ENCODE results near the gene INVS. TPM values are rescaled to one million over a fixed set of nuclear protein-coding genes. Genes with fewer than 3 reads are reported as not detected.
A peak's percentile ranks its signal among the peaks of the same experiment; 100 is the strongest.

Gene INVS
- total and polyA plus RNA-seq, 2 donors: 7.4 to 59.3 TPM

DNA sequence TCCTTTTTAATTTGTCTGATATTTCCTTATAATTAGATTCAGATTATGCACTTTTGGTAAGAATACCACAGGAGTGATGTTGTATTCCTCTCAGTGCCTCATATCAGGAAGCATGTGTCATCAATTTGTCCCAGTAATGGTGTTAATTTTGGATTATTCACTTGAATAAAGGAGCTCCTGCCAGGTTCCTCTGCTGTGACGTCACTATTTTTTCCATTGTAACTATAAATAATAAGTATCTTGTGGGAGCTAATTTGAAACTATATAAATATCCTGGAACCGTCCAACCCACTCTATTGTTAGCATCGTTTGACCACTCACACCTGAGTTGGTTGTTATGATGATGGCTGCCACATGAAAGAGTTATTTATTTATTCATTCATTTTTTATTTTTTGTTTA, 107.9 kb downstream of the INVS start:
- no peaks in the 10 kb centered on the region for H3K4me1 ChIP-seq (ENCODE audit: insufficient read depth)
- 73% methylated on average over 3 of the region's 3 CpGs for WGBS
- H3K27ac ChIP-seq (ENCODE audit: low read depth): no peak overlapping the region
- no peak for DNase-seq (ENCODE audit: extremely low spot score)
- no peaks in the 10 kb centered on the region for H3K36me3 ChIP-seq (ENCODE audit: insufficient read depth)
- H3K4me3 ChIP-seq (ENCODE audit: low read depth, low read length): no peak overlapping the region

DNA sequence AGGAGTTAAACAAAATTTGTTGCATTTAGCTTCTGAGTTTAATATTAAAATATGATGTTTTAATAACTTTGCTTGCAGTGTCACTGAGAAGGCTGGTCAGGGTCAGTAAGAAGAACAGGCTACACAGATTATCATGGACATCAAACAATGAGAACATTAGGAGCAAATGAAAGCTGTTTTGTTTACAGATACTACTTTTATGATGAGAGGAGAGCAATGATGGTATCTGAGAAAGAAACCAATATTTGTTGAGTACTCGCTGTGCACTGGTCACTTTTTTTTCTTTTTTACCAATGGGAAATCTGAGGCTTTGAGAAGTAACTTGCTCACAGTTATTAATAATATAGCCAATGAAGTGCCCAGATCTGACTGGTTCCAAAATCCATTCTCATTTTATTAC, 109.6 kb downstream of the INVS start:
- 97% methylated on average over 1 of the region's 1 CpG for WGBS
- no peak for DNase-seq (ENCODE audit: extremely low spot score)
- Histone ChIP-seq H3K36me3 (ENCODE audit: insufficient read depth) (no peaks in the 10 kb centered on the region), H3K4me1 (ENCODE audit: insufficient read depth) (no peaks in the 10 kb centered on the region), H3K27ac (ENCODE audit: low read depth) (no peak overlapping the region), H3K4me3 (ENCODE audit: low read depth, low read length) (no peak overlapping the region)

DNA sequence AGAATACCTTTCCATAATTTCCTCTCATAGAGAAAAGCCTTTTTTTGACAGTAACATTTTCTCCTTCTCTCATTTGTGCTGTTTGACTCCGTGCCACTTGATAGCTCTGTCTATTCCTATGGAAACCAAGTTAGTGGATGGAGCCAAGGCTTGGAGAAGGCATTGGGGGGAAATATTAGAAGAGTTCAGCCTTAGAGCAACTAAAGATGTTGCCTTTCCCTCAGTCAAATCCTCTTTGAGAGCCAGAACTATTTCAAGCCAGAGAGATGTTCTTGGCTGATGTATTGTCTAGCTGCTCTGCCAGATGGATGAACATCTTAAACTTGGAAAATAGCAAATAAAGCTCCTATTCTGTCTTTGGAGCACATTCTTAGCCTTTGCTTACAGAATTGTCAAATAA, 112.4 kb downstream of the INVS start:
- Histone ChIP-seq H3K36me3 (ENCODE audit: insufficient read depth) (no peaks in the 10 kb centered on the region), H3K27ac (ENCODE audit: low read depth) (no peak overlapping the region), H3K4me1 (ENCODE audit: insufficient read depth) (no peaks in the 10 kb centered on the region), H3K4me3 (ENCODE audit: low read depth, low read length) (no peak overlapping the region)
- WGBS: 47% methylated on average over 1 of the region's 1 CpG
- peak; percentile 48 for DNase-seq (ENCODE audit: extremely low spot score)

DNA sequence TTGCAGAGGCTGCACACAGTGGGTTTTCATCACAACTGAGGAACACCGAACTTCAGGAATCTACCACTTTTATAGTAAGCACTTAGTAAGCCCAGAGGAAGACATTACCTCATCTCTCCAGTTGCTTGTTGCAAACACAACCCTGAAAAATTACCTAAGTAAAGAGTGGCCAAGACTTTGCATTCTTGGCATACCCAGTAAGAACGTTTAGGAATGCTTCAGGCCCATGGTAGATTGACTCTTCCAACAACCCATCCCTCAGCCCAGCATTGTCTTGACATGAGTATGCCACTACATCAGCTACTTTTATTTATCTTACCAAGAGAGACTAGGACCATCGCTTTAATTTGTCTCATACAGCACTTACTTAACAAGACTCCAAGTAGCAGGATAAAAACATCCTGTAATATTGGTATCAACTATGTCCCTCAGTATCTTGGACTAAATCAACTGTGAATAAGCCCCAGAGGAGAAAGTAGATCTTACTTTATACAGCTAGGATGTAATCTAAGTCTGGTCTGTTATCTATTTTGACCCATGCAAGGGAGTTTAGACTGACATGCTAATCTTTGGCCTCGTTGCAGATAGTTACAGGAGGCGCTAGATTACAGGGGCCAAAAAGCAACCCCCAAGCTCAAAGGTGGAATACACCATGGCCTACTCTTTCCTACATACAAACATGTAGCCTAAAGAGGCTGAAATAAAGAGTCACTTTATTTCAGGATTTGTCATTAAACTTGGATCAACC, 114.9 kb downstream of the INVS start:
- Histone ChIP-seq H3K36me3 (ENCODE audit: insufficient read depth) (no peaks in the 10 kb centered on the region), H3K4me1 (ENCODE audit: insufficient read depth) (no peaks in the 10 kb centered on the region), H3K4me3 (ENCODE audit: low read depth, low read length) (no peak overlapping the region), H3K27ac (ENCODE audit: low read depth) (no peak overlapping the region)
- 71% methylated on average over 5 of the region's 5 CpGs for WGBS
- DNase-seq (ENCODE audit: extremely low spot score): no peak

DNA sequence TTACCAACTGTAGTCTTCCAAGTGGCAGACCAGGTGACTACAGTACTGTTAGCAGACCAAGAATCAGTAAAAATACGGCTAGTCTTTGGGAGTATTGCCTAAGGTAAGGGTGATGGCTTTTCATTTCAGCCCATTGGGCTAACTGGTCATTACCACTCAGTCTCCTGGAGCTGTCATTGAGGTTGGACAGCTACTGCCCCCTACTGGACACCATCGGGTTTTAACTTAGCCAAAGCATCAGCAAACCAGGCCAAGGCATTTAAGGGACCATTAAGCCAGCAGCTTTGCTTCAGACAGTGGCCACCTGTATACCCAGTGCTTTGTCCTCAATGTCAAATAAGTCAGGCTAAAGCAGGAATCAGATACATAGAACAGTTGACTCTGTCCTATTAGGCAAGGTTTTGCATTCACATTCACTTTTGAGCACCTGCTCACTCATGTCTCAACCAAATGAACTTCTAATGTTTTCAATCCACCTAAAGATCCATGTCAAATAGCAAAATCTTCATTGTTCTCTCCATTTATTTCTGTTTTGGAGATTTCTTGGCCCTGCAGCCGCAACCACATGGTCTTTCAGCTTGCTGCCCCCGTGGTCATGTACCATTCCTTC, 117.2 kb downstream of the INVS start:
- DNase-seq (ENCODE audit: extremely low spot score): no peak
- Histone ChIP-seq H3K27ac (ENCODE audit: low read depth) (no peak overlapping the region), H3K4me3 (ENCODE audit: low read depth, low read length) (no peak overlapping the region), H3K36me3 (ENCODE audit: insufficient read depth) (no peaks in the 10 kb centered on the region), H3K4me1 (ENCODE audit: insufficient read depth) (no peaks in the 10 kb centered on the region)
- WGBS: 72% methylated on average over 4 of the region's 4 CpGs

DNA sequence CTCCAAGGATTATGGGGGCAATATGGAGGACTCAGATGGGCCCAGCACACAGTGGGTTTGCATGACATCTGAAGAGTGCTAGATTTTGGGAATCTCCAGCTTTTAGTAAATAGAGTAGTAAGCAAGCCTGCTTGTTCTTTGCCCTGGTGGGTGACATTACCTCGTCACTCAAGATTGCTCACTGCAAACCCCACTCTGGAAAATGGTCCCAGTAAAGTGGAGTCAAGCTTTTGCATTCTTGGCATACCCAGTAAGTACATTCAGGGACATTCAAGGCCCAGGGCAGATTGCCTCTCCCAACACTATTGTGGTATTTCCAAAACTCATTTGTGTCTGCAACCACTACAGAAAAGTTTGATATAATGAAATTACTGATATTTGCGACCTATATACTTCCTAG, 118.5 kb downstream of the INVS start:
- Histone ChIP-seq H3K4me1 (ENCODE audit: insufficient read depth) (no peaks in the 10 kb centered on the region), H3K27ac (ENCODE audit: low read depth) (no peak overlapping the region), H3K4me3 (ENCODE audit: low read depth, low read length) (no peak overlapping the region), H3K36me3 (ENCODE audit: insufficient read depth) (no peaks in the 10 kb centered on the region)
- WGBS: 96% methylated on average over 2 of the region's 2 CpGs
- no peak for DNase-seq (ENCODE audit: extremely low spot score)

DNA sequence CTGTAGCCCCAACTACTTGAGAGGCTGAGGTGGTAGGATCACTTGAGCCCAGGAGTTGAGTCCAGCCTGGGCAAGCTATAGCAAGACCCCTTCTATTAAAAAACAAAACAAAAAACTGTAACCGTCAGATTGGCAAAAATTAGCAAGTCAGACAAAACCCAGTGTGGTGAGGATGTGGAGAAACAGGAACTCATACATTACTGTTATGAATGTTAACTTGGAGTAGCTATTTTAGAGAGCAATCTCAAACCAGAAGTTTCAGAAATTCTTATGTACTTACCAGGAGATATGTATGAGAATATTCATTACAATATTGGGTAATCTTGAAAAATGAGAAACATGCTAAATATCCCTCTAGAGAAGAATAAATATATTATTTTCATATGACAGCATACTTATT, 120.3 kb downstream of the INVS start:
- 84% methylated on average over 1 of the region's 1 CpG for WGBS
- Histone ChIP-seq H3K36me3 (ENCODE audit: insufficient read depth) (no peaks in the 10 kb centered on the region), H3K4me1 (ENCODE audit: insufficient read depth) (no peaks in the 10 kb centered on the region), H3K27ac (ENCODE audit: low read depth) (no peak overlapping the region), H3K4me3 (ENCODE audit: low read depth, low read length) (no peak overlapping the region)
- no peak for DNase-seq (ENCODE audit: extremely low spot score)

DNA sequence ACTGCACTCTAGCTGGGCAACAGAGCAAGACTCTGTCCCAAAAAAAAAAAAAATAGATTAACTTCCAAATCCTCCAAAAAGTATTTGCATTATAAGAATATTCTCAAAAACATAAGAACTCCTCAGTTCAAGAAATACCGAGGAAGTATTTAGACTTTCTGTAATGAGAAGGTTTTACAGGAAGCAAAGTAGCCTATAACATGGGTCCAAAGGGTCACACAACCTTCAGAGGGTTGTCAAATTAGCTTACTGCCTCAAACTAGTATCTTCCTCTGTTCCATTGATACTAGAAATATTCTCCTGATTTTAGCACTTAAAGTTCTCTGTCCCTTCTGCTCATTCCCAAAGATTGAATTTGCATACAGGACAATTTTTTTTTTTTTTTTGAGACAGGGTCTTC, 121.9 kb downstream of the INVS start:
- H3K36me3 ChIP-seq (ENCODE audit: insufficient read depth): no peaks in the 10 kb centered on the region
- DNase-seq (ENCODE audit: extremely low spot score): no peak
- H3K4me3 ChIP-seq (ENCODE audit: low read depth, low read length): no peak overlapping the region
- H3K4me1 ChIP-seq (ENCODE audit: insufficient read depth): no peaks in the 10 kb centered on the region
- no peak overlapping the region for H3K27ac ChIP-seq (ENCODE audit: low read depth)
- WGBS: 85% methylated on average over 1 of the region's 1 CpG

DNA sequence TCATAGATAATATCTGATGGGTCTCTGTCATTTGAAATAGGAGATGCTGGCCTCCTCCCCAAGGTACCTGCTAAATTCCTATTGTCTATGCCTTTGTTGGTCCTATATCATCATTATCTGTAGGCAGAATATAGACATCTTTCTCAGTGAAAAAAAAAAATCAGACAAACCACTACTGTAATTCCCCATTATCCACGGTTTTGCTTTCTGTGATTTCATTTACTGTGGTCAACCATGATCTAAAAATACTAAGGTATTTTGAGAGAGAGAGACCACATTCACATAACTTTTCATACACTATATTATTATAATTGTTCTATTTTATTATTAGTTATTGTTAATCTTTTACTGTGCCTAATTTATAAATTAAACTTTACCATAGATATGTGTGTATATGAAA, 122.5 kb downstream of the INVS start:
- DNase-seq (ENCODE audit: extremely low spot score): no peak
- 69% methylated on average over 1 of the region's 1 CpG for WGBS
- no peaks in the 10 kb centered on the region for H3K36me3 ChIP-seq (ENCODE audit: insufficient read depth)

DNA sequence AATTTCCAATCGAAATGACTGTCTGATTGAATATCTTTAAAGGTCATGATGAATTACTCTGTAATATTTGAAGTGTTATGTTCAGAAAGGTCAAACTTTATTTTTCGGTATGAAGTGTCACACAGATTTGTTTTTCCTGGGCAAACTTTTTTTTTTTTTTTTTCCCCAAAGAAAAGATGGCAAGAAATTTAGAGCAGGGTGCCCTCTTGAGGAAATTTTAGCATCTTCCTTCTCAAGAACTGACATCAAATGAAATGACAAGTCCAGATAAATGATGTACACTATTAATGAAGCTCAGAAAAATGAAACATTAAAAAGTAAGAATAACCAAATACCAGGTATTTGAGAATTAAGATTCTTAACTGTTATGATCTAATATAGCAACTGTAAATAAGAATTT, 123.6 kb downstream of the INVS start:
- Histone ChIP-seq H3K36me3 (ENCODE audit: insufficient read depth) (no peaks in the 10 kb centered on the region), H3K4me3 (ENCODE audit: low read depth, low read length) (no peak overlapping the region), H3K27ac (ENCODE audit: low read depth) (no peak overlapping the region), H3K4me1 (ENCODE audit: insufficient read depth) (no peaks in the 10 kb centered on the region)
- WGBS: 8% methylated on average over 2 of the region's 2 CpGs
- no peak for DNase-seq (ENCODE audit: extremely low spot score)

More for the DNA sequence above, 122.5 kb downstream of the INVS start:
- Histone ChIP-seq H3K4me1 (ENCODE audit: insufficient read depth) (no peaks in the 10 kb centered on the region), H3K27ac (ENCODE audit: low read depth) (no peak overlapping the region), H3K4me3 (ENCODE audit: low read depth, low read length) (no peak overlapping the region)

DNA sequence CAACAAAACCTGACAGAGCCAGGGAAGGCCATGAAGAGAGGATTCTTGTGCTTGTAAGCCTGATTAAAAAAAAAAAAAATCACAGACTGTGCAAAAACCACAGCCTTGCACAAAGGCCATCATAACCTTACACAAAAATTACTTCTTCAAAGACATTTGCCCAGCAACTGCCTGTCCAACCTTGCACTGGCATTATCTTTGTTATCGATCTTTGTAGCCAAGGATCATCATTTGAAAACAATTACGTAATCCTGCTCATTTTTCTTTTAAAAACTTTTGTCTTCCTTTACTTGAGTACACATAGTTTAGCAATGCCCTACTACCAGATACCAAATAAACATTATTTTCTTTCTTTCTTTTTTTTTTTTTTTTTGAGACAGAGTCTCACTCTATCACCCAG, 128.6 kb downstream of the INVS start:
- no peak overlapping the region for H3K27ac ChIP-seq (ENCODE audit: low read depth)
- H3K4me1 ChIP-seq (ENCODE audit: insufficient read depth): no peaks in the 10 kb centered on the region
- H3K36me3 ChIP-seq (ENCODE audit: insufficient read depth): peaks cover 2% of the 10 kb centered on the region
- 92% methylated on average over 2 of the region's 2 CpGs for WGBS
- DNase-seq (ENCODE audit: extremely low spot score): no peak
- no peak overlapping the region for H3K4me3 ChIP-seq (ENCODE audit: low read depth, low read length)

DNA sequence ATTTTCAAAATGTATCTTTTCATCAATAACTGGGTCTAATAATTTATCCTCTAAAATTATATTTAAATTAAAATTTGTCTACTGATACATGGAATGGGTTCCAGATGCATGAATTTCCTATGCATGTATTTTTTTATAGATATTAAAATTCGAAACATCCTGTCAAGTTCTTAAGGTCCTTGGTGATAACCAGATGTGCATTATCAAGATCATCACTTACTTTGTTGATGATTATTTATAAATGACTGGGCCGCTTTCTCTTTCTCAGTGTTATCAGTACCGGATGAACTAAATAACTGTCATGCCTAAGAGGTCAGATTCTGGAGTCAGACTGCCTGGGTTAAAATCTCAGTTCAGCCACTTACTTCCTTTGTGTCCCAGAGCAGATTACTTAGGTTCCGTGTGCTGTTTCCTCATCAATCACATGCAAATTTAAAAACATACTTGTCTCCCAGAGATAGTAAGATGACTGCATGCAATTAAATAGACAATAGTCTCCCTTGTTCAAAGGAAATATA, 129.4 kb downstream of the INVS start:
- peaks cover 2% of the 10 kb centered on the region for H3K36me3 ChIP-seq (ENCODE audit: insufficient read depth)

DNA sequence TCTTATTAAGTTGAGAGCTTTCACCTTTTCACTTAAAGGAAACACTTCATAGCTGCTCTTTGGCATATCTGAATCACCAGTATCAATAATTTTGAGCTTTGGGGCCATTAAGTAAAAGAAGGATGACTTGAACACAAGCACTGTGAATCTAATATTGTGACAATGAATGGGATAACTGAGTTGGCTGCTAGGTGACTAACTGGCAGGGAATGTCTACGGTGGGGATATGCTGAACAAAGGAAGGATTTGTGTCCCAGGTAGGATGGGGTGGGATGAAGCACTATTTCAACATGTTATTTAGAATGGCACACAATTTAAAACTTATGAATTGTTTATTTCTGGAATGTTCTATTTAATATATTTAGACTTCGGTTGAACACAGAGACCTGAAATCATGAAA, 130.1 kb downstream of the INVS start:
- Histone ChIP-seq H3K36me3 (ENCODE audit: insufficient read depth) (peaks cover 2% of the 10 kb centered on the region), H3K4me1 (ENCODE audit: insufficient read depth) (no peaks in the 10 kb centered on the region), H3K27ac (ENCODE audit: low read depth) (no peak overlapping the region), H3K4me3 (ENCODE audit: low read depth, low read length) (no peak overlapping the region)
- 86% methylated on average over 2 of the region's 2 CpGs for WGBS
- no peak for DNase-seq (ENCODE audit: extremely low spot score)

More for the DNA sequence above, 129.4 kb downstream of the INVS start:
- Histone ChIP-seq H3K4me1 (ENCODE audit: insufficient read depth) (no peaks in the 10 kb centered on the region), H3K4me3 (ENCODE audit: low read depth, low read length) (no peak overlapping the region), H3K27ac (ENCODE audit: low read depth) (no peak overlapping the region)
- WGBS: 63% methylated on average over 4 of the region's 4 CpGs
- DNase-seq (ENCODE audit: extremely low spot score): no peak

DNA sequence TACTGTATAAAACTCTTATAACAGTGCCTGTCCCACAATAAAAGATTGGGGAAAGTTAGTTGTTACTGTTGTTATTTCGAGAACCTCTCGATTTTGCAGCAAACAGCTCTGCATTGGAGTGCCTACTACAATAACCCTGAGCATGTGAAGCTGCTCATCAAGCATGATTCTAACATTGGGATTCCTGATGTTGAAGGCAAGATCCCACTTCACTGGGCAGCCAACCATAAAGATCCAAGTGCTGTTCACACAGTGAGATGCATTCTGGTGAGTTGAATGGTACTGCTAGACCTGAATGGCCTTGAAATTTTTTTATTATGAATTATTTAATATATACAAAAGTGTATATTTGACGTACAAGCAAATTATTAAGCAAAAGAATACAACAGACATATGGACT, 130.5 kb downstream of the INVS start:
- WGBS: 96% methylated on average over 3 of the region's 3 CpGs
- peaks cover 2% of the 10 kb centered on the region for H3K36me3 ChIP-seq (ENCODE audit: insufficient read depth)
- no peaks in the 10 kb centered on the region for H3K4me1 ChIP-seq (ENCODE audit: insufficient read depth)
- H3K4me3 ChIP-seq (ENCODE audit: low read depth, low read length): no peak overlapping the region
- no peak overlapping the region for H3K27ac ChIP-seq (ENCODE audit: low read depth)
- no peak for DNase-seq (ENCODE audit: extremely low spot score)

Measured in urinary bladder (tissue), 4 donors.